Smooth muscle cell (in vitro differentiated cells): ENCODE results near the gene OTUD1. TPM values are rescaled to one million over a fixed set of nuclear protein-coding genes. Genes with fewer than 3 reads are reported as not detected.

Experiments used
- DNase-seq: peaks from one replicate; lab custom pipeline; 2025; ENCODE audit not compliant: unreplicated experiment; lab: John Stamatoyannopoulos, UW
- H2AFZ ChIP-seq: fragments of 200-600 bp; sonication (generic); 2 replicates; pipeline ENCODE4 v1.6.0; 2016; ENCODE audit warnings: antibody characterized with exemption, low read depth, mild to moderate bottlenecking
- H3F3A ChIP-seq: fragments of 200-600 bp; sonication (generic); 2 replicates; pipeline ENCODE4 v1.6.0; 2017; ENCODE audit warnings: antibody characterized with exemption, low read depth
- H3K27ac ChIP-seq: fragments of 200-600 bp; sonication (generic); 2 replicates; pipeline ENCODE4 v1.5.1; 2016; ENCODE audit warnings: low read depth, mild to moderate bottlenecking
- H3K27me3 ChIP-seq: fragments of 200-600 bp; sonication (generic); 2 replicates; pipeline ENCODE4 v1.6.1; 2016; ENCODE audit warnings: low read depth, mild to moderate bottlenecking
- H3K36me3 ChIP-seq: fragments of 200-600 bp; sonication (generic); 2 replicates; pipeline ENCODE4 v1.5.1; 2016; ENCODE audit warnings: low read depth
- H3K4me1 ChIP-seq: fragments of 200-600 bp; sonication (generic); 2 replicates; pipeline ENCODE4 v1.5.1; 2016; ENCODE audit warnings: low read depth
- H3K4me2 ChIP-seq: fragments of 200-600 bp; sonication (generic); 2 replicates; pipeline ENCODE4 v1.6.0; 2016; ENCODE audit warnings: mild to moderate bottlenecking
- H3K4me3 ChIP-seq: fragments of 200-600 bp; sonication (generic); 2 replicates; pipeline ENCODE4 v1.5.1; 2016; ENCODE audit warnings: mild to moderate bottlenecking
- H3K79me2 ChIP-seq: fragments of 200-600 bp; sonication (generic); 2 replicates; pipeline ENCODE4 v1.6.0; 2016; ENCODE audit warnings: low read depth, mild to moderate bottlenecking
- H3K9ac ChIP-seq: fragments of 200-600 bp; sonication (generic); 2 replicates; pipeline ENCODE4 v1.6.0; 2016; ENCODE audit warnings: low read depth
- H3K9me3 ChIP-seq: fragments of 200-600 bp; sonication (generic); replicated peaks from 2 replicates; pipeline ENCODE4 v1.5.1; 2016; ENCODE audit warnings: low read depth
- H4K20me1 ChIP-seq: fragments of 200-600 bp; sonication (generic); 2 replicates; pipeline ENCODE4 v1.6.0; 2016; ENCODE audit warnings: low read depth
- CTCF ChIP-seq: fragments of 200-600 bp; sonication (generic); IDR thresholded peaks from 2 replicates; pipeline ENCODE4 v1.5.1; 2017; ENCODE audit warnings: borderline replicate concordance, mild to moderate bottlenecking, antibody characterized with exemption; ENCODE audit not compliant: insufficient read depth, poor library complexity, severe bottlenecking
- WGBS: methylation state at CpG from one replicate; pipeline ENCODE4 v1.1.7; 2016; ENCODE audit warnings: low lambda C conversion rate; 5-methylcytosine and 5-hydroxymethylcytosine counted together
- polyA plus RNA-seq: library from polyadenylated mRNA; unstranded; fragments of >200 nt; fragmentation: Nextera tagmentation; extraction: Ambion mirVana; gene quantifications from 2 replicates; pipeline ENCODE4 v1.2.1, GENCODE V29; 2016
- total RNA-seq: library from RNA; depleted of rRNA; stranded (reverse); fragments of >200 nt; gene quantifications from 2 replicates; pipeline ENCODE4 v1.2.3, GENCODE V29; 2014

OTUD1 gene
- total and polyA plus RNA-seq, 2 experiments from 2014 or later = 11.6 to 14.0 TPM

GRCh38 chr10:23457632-23458417 is 18.9 kb downstream of the OTUD1 start:
- H3K9ac ChIP-seq = no peak overlapping the region
- peaks cover 3% of the 10 kb centered on the region for H3K27me3 ChIP-seq
- no peaks in the 10 kb centered on the region for H3K79me2 ChIP-seq
- H3K4me2 ChIP-seq = no peak overlapping the region
- no peak overlapping the region for H3K4me3 ChIP-seq
- H4K20me1 ChIP-seq = no peaks in the 10 kb centered on the region
- no peak for DNase-seq
- no peak overlapping the region for H3K27ac ChIP-seq
- H2AFZ ChIP-seq = no peak overlapping the region
- no peaks in the 10 kb centered on the region for H3K36me3 ChIP-seq
- no peaks in the 10 kb centered on the region for H3K4me1 ChIP-seq
- no peaks in the 10 kb centered on the region for H3F3A ChIP-seq
- no peaks in the 10 kb centered on the region for H3K9me3 ChIP-seq
- no peak for TF ChIP-seq CTCF
- WGBS = 89% methylated on average over 6 of the region's 6 CpGs

GRCh38 chr10:23459308-23459939 is 20.5 kb downstream of the OTUD1 start:
- TF ChIP-seq CTCF = no peak
- no peak overlapping the region for H2AFZ ChIP-seq
- WGBS = 91% methylated on average over 6 of the region's 6 CpGs

GRCh38 chr10:23461557-23461956 is 22.7 kb downstream of the OTUD1 start:
- WGBS = 56% methylated on average over 2 of the region's 2 CpGs
- H2AFZ ChIP-seq = no peak overlapping the region
- H3K27ac ChIP-seq = no peak overlapping the region
- H4K20me1 ChIP-seq = no peaks in the 10 kb centered on the region
- no peak overlapping the region for H3K4me2 ChIP-seq
- no peak overlapping the region for H3K4me3 ChIP-seq
- no peaks in the 10 kb centered on the region for H3K79me2 ChIP-seq
- no peak for TF ChIP-seq CTCF
- no peaks in the 10 kb centered on the region for H3K27me3 ChIP-seq
- no peaks in the 10 kb centered on the region for H3K4me1 ChIP-seq
- H3K9me3 ChIP-seq = no peaks in the 10 kb centered on the region
- no peaks in the 10 kb centered on the region for H3K36me3 ChIP-seq
- no peak overlapping the region for H3K9ac ChIP-seq
- no peaks in the 10 kb centered on the region for H3F3A ChIP-seq
- DNase-seq = no peak

More at GRCh38 chr10:23459308-23459939, 20.5 kb downstream of the OTUD1 start:
- no peak for DNase-seq
- Histone ChIP-seq H3K9ac (no peak overlapping the region), H3K4me1 (no peaks in the 10 kb centered on the region), H3K9me3 (no peaks in the 10 kb centered on the region), H4K20me1 (no peaks in the 10 kb centered on the region), H3K4me2 (no peak overlapping the region), H3K36me3 (no peaks in the 10 kb centered on the region), H3K27me3 (peaks cover 3% of the 10 kb centered on the region), H3K4me3 (no peak overlapping the region), H3K79me2 (no peaks in the 10 kb centered on the region), H3K27ac (no peak overlapping the region), H3F3A (no peaks in the 10 kb centered on the region)

GRCh38 chr10:23467012-23467411 is 28.1 kb downstream of the OTUD1 start:
- Histone ChIP-seq H3K27me3 (peaks cover 8% of the 10 kb centered on the region), H3K4me3 (no peak overlapping the region), H3K9ac (no peak overlapping the region), H3K4me1 (no peaks in the 10 kb centered on the region), H3K27ac (no peak overlapping the region), H3K36me3 (no peaks in the 10 kb centered on the region), H3K9me3 (no peaks in the 10 kb centered on the region), H4K20me1 (no peaks in the 10 kb centered on the region), H3F3A (no peaks in the 10 kb centered on the region), H2AFZ (no peak overlapping the region), H3K4me2 (no peak overlapping the region), H3K79me2 (no peaks in the 10 kb centered on the region)
- DNase-seq = no peak
- 92% methylated on average over 4 of the region's 4 CpGs for WGBS
- no peak for TF ChIP-seq CTCF
